ENCODE results near the gene NBPF3.
"Not testable (repeated sequence)": the region's sequence is repeated elsewhere in the genome, so short reads cannot be mapped to it uniquely, and the experiment has no call there.

Gene NBPF3

DNA sequence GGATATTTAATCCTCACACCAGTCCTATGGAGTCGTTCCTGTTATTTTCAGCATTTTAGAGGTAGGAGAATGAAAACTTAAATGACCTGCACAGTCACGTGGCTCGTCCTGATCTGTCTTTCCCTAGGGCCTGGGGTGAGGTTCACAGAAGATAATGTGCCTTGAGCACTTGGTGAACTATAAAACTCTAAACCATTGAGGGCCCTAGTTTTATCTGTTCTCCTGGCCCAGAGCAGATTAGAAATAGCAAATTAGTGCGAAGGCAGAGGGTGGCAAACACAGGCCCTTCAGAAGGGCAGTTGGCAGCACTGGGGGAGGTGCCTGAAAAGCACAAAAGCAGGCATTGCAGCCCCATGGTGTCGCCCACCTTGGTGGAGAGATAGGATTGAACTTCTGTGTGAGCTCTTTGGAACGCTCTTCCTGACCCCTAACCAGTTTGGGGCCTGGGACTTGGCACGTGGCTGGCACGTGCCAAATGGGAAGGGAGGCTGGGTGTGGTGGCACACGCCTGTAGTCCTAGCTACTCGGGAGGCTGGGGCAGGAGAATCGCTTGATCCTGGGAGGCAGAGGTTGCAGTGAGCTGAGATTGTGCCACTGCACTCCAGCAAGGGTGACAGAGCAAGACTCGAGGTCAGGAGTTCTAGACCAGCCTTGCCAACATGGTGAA, 1.2 kb upstream of the NBPF3 start:
- not testable (repeated sequence) for DNase-seq

GRCh38 chr1:21439345-21439720, 604 bp upstream of the NBPF3 start:
- DNase-seq = no peak

GRCh38 chr1:21440630-21441125, 741 bp downstream of the NBPF3 start:
- DNase-seq = not testable (repeated sequence)

- DNase-seq = not testable (repeated sequence)
These were observed 6.7 kb downstream of the NBPF3 start for GRCh38 chr1:21446647-21447046.

- DNase-seq = no peak
These were observed 7.4 kb downstream of the NBPF3 start for GRCh38 chr1:21447311-21447710.

DNA sequence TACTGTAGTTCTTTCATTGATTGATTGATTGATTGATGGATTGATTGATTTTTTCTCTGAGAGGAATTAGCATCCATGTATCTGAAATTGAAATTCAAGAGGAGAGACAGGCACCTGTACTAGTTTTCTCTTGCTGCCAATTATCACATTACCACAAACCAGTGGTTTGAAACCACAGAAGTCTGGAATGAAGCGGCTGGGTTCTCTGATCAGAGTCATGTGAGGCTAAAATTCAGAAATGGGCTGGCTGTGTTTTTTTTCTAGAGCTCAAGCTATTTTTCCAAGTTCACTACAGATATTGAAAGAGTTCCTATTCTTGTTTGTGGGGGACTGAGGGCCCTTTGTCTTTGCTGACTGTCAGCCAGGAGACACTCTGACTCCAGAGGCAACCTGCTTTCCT, 10.0 kb downstream of the NBPF3 start:
- no peak for DNase-seq

- no peak for DNase-seq
These were observed 11.3 kb downstream of the NBPF3 start for GRCh38 chr1:21451212-21451611.

GRCh38 chr1:21451981-21452411, 12.1 kb downstream of the NBPF3 start:
- DNase-seq = no peak

GRCh38 chr1:21453964-21454614, 14.2 kb downstream of the NBPF3 start:
- peak; percentile 81 for DNase-seq

DNA sequence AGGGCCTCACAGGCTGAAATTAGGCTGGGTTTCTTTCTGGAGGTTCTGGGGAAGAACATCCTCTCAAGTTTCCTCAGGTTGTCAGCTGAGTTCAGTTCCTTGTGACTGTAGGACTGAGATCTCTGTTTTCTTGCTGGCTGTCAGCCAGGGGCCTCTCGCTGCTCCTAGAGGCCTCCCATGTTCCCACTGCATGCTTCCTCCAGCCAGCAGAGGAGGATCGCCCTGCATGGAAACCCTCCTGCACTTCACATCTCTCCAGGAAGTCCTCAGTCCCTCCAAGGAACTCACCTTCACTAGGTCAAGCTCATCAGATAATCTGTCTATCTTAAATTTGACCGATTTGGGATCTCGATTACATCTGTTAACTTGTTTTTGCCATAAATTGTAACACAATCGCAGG, 15.0 kb downstream of the NBPF3 start:
- not testable (repeated sequence) for DNase-seq

DNA sequence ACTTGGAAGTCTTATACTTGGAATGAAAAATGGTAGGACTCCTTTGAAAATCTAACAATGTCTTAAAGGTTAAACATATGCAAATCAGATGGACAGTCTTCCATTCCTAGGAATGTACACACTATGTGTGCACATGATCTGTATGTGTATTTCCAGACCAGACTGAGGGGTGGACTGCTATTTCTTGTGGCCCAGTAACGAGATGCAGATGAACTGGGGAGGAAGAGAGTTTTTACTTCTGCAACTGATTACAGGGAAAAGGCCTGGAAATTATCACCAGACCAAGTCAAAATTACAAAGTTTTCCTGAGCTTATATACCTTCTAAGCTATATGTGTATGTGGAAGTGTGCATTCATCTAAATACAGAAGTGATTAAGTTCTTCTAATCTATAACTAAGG, 17.7 kb downstream of the NBPF3 start:
- DNase-seq = no peak

- DNase-seq = not testable (repeated sequence)
These were observed 25.2 kb downstream of the NBPF3 start for GRCh38 chr1:21465127-21465526.

DNA sequence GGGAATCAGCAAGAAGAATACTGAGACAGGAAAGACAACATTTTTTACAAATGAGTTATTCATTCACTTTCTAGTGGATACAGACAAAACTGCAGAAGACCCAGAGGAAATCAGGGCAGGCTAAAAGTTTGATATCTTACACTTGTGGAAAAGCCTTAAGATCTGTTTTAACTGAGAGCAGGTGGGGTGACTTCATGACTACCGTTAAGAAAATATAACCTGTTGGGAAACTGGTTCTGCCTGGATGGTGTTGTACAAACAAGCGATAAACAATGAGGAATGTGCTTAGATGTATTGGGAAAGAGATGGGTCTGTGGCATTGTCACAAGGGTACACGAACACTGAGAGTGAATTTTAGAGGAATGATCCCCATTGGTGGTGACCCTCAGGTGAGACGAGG, 28.0 kb downstream of the NBPF3 start:
- DNase-seq = not testable (repeated sequence)

DNA sequence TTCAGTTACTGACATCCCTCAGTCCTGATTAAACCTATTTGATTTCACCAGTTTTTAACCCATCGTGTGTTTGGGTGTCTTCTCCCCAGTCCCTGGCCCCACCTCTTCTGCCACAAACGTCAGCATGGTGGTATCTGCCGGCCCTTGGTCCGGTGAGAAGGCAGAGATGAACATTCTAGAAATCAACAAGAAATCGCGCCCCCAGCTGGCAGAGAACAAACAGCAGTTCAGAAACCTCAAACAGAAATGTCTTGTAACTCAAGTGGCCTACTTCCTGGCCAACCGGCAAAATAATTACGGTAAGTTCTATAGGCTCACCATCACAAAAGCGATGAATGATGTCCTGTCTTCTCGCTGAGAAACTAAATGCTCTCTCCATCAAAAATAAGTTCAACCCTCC, 28.7 kb downstream of the NBPF3 start:
- DNase-seq = peak; percentile 32

DNA sequence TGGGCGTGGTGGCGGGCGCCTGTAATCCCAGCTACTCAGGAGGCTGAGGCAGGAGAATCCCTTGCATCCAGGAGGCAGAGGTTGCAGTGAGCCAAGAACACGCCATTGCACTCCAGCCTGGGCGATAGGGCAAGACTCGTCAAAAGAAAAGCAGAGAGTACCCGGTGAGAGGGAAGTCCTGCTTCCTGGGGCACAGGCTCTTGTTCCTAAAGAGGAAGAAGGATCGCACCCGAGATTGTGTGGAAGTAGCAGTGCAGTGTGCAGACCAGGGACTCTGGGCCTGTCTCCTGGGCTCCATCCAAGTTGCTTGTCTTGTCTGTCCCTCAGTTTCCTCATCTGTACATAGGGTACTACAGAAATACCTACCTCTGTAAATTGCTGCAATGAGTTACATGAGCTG, 29.6 kb downstream of the NBPF3 start:
- peak; percentile 15 for DNase-seq

GRCh38 chr1:21472861-21473260, 32.9 kb downstream of the NBPF3 start:
- no peak for DNase-seq

- DNase-seq = no peak
These were observed 38.4 kb downstream of the NBPF3 start for GRCh38 chr1:21478356-21478755.

DNA sequence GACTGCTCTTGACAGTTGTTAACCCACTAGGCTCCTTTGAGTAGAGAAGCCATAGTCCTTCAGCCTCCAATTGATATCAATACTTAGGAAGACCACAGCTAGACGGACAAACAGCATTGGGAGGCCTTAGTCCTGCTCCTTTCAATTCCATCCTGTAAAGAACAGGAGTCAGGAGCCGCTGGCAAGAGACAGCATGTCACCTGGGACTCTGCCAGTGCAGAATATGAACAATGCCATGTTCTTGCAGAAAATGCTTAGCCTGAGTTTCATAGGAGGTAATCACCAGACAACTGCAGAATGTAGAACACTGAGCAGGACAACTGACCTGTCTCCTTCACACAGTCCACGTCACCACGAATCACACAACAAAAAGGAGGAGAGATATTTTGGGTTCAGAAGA, 43.9 kb downstream of the NBPF3 start:
- not testable (repeated sequence) for DNase-seq

GRCh38 chr1:21489146-21489545, 49.2 kb downstream of the NBPF3 start:
- DNase-seq = no peak

DNA sequence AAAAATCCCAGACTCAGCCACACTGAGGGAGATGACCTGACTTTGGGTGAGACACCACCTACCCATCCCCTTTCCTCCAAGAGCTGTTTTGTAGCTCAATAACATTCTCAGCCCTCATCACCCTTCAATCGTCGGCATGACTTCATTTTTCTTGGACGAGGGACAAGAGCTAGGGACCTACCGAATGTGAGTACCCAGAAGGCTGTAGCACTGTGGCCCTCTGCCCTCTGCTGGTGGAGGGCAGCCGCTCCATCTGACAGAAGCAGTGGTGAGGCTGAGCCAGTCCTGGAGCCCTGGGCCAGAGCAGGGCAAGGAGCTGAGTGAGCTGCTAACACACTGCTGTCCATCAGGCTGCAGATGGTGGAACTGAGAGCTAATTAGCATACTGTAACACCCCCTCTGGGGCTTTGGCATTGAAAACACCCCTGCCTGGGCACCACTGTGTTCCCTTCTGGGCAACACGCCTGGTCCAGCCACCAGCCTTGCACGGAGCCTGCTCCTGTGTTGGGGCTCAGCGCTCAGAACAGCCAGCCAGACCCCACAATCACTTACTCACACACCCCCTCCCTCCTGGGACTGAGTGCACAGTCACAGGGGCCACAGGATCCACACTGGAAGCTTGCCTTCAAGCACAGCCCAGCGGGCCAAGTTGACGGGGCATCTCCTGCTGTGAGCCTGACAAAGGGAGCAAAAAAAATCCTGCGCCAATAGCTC, 51.0 kb downstream of the NBPF3 start:
- peak; percentile 51 for DNase-seq

DNA sequence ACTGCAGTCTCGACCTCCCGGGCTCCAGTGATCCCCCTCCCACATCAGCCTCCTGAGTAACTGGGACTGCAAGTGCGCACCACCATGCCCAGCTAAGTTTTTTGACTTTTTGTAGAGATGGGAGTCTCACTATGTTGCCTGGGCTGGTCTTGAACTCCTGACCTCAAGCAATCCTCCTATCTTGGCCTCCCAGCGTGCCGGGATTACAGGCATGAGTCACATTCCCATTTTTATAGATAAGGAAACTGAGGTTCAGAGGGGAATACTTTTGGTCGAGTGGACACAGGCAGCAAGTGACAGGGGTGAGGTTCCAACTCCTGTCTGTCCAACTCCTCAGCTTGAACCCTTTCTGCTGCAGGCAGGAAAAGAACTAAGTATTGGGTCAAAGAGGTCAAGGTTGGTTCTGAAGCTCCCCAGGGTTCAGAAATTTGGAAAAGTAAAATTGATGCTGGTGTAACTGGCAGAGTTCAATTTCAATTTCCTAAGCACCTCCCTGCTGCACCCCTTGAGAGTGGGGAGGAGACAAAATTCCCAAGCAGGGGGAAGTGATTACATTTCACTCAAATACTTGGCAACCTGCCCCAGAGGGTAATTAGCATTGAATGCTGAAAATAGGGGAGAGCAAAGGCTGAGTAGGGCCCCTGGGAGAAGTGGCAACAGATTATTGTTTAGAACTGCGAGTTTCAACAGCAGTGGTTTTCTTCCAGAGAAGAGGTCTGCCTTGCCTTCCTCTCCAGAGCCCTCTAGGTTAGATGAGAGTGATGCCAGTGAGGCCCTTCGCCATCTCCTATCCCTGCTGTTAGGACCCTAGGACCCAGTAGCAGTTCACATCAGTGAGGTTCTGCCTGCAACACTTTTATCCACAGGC, 51.8 kb downstream of the NBPF3 start:
- no peak for DNase-seq

DNA sequence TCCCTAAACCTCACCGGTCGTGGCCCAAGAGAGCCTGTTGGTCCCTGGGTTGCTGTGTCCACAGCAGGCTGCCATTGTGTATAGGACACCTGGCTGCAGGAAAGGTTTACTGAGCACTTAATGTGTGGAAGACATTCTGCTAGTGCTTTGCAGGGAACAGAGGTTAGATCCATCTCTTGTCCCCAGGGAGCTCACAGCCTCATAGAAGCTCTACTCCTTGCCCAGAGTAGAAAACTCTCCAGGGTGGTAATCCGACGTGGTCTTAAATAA, 52.4 kb downstream of the NBPF3 start:
- no peak for DNase-seq

DNA sequence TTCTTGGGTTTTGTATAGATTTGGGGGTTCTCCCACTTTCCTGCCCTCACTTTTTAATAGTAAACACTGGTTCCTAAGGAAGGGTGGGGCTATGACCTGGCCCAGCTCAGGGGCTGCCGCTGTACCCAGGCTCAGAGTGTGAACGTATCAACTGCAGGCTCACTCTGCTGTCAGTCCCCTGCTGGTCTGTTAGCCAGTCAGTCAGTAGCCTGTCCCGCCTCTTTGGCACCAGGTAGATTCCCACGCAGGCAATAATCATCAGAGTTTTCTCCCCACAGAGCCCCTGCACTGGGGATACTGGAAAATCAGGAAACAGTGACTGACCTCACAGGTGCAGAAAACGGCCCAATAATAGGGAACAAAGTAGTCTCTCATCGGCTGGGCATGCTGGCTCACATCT, 54.3 kb downstream of the NBPF3 start:
- DNase-seq = no peak
